ENCODE measurements around the gene TLL2. TPM values are rescaled to one million over a fixed set of nuclear protein-coding genes. Genes with fewer than 3 reads are reported as not detected.

The TLL2 gene
- total and polyA plus RNA-seq, 2 donors (not counting 3 experiments of a cell fraction or from before 2014, with no cell fraction given) = 0.03 to 0.20 TPM

DNA sequence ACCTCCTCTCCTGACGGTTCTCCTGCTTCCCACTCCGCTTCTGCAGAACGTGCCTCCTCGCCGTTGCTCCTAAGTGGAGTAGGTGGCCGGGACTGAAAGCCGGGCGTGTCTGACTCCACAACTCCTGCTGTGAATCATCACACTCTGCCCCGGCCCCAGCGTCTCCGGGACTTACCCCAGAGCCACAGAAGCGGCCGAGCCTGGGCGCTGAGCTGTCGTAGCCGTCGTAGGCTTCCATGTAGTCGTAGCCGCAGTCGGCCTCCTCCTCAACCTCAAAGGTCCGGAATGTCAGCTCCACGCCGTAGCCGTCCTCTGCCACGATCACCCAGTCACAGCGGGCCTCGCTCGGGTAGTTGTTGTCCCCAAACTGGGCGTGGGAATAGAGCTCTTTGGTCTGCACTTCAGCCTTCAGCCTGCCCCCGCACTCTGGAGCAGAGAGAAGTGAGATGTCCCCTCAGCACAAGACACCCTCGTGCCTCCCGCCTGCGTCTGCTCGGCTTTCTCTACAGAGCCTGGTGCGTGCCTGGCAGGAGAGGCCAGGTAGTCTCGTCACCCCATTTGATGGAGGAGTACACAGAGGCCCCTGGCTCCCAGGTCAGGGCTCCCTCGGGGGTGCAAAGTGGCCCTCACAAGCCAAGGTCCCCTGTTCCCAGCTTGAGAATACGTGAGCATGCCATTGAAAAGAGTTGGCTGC lies 143.7 kb downstream of the TLL2 start:
- ChIA-PET CTCF (interaction anchor here (0.6 to 3.0 kb wide), 29 partner anchors 8 to 840 kb away, joined by 3 to 17 read pairs (median 4); partner anchors contain the start of genes OPALIN and TLL2), POLR2A (no interaction called here)
- Histone ChIP-seq H3K27me3 (ENCODE audit: control insufficient read depth in 2 of 2, insufficient read depth in 2 of 2, low read length in 2 of 2) (no peaks in the 10 kb centered on the region), H4K20me1 (replicated peaks; ENCODE audit: control insufficient read depth, extremely low read depth, insufficient read depth, low read length) (no peaks in the 10 kb centered on the region), H3K27ac (ENCODE audit: insufficient read depth, low read depth, low read length) (no peak overlapping the region), H2AFZ (ENCODE audit: low read depth, low read length) (no peak overlapping the region), H3K9ac (replicated peaks; ENCODE audit: extremely low read depth, insufficient read depth, low read length) (no peak overlapping the region), H3K9me1 (replicated peaks; ENCODE audit: control insufficient read depth, extremely low read depth, insufficient read depth, low read length) (no peaks in the 10 kb centered on the region), H3K79me2 (ENCODE audit: control insufficient read depth, insufficient read depth, low read length) (no peaks in the 10 kb centered on the region), H3K36me3 (ENCODE audit: control insufficient read depth in 2 of 2, extremely low read depth in 1 of 2, insufficient read depth in 2 of 2, low read length in 2 of 2) (no peaks in the 10 kb centered on the region), H3K4me2 (ENCODE audit: insufficient read depth, low read length) (no peak overlapping the region), H3K4me3 (replicated peaks in 1 of 3; ENCODE audit: insufficient read depth in 1 of 3, low read depth in 1 of 3, low read length in 3 of 3) (no peak overlapping the region), H3K9me3 (replicated peaks; ENCODE audit: control insufficient read depth, insufficient read depth, low read length) (no peaks in the 10 kb centered on the region), H3K4me1 (ENCODE audit: control insufficient read depth, extremely low read depth, insufficient read depth, low read length) (peaks cover 10% of the 10 kb centered on the region)
- intact Hi-C loops (cut with micrococcal nuclease) = no loop called here
- TF ChIP-seq POLR2A (IDR thresholded peaks at IDR 0.05; ENCODE audit: low read depth, low read length) = no peak
- TF ChIP-seq, protein P1, sequence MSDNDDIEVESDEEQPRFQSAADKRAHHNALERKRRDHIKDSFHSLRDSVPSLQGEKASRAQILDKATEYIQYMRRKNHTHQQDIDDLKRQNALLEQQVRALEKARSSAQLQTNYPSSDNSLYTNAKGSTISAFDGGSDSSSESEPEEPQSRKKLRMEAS (IDR thresholded peaks at IDR 0.05; ENCODE audit: insufficient read depth, insufficient read length) = no peak
- TF ChIP-seq POLR2AphosphoS5 (IDR thresholded peaks at IDR 0.05; ENCODE audit: insufficient read depth, low read depth, low read length) = no peak
- TF ChIP-seq, protein P2, sequence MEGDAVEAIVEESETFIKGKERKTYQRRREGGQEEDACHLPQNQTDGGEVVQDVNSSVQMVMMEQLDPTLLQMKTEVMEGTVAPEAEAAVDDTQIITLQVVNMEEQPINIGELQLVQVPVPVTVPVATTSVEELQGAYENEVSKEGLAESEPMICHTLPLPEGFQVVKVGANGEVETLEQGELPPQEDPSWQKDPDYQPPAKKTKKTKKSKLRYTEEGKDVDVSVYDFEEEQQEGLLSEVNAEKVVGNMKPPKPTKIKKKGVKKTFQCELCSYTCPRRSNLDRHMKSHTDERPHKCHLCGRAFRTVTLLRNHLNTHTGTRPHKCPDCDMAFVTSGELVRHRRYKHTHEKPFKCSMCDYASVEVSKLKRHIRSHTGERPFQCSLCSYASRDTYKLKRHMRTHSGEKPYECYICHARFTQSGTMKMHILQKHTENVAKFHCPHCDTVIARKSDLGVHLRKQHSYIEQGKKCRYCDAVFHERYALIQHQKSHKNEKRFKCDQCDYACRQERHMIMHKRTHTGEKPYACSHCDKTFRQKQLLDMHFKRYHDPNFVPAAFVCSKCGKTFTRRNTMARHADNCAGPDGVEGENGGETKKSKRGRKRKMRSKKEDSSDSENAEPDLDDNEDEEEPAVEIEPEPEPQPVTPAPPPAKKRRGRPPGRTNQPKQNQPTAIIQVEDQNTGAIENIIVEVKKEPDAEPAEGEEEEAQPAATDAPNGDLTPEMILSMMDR (IDR thresholded peaks at IDR 0.05; ENCODE audit: extremely low read depth in 1 of 2, insufficient read depth in 1 of 2, low read depth in 1 of 2, low read length in 2 of 2) = no peak
- no peak for TF ChIP-seq FOS (IDR thresholded peaks at IDR 0.05; ENCODE audit: borderline replicate concordance, insufficient read depth, low read length)
- no peak for TF ChIP-seq GATA2 (IDR thresholded peaks at IDR 0.05; ENCODE audit: insufficient read depth, insufficient read length, low read depth, low read length)
- TF ChIP-seq MYC (IDR thresholded peaks at IDR 0.05; ENCODE audit: low read depth, low read length) = no peak
- no peak for TF ChIP-seq JUN (IDR thresholded peaks at IDR 0.05; ENCODE audit: borderline replicate concordance, insufficient read depth, insufficient read length, low read depth)
- TF ChIP-seq EZH2 (IDR thresholded peaks at IDR 0.05; ENCODE audit: borderline replicate concordance, low read depth, low read length, severe bottlenecking) = no peak
- FAIRE-seq (no peak), DNase-seq (ENCODE audit: low read depth, low spot score) (no peak)
- dilution Hi-C loops (cut with MboI; ENCODE audit: extremely low pct_ligation_motif_present, low sequenced_read_pairs) = no loop called here
- BruUV-seq (replicated peaks) = no TSS peak
